ENCODE results near the gene ACSM2B.
"Not testable (repeated sequence)": the region's sequence is repeated elsewhere in the genome, so short reads cannot be mapped to it uniquely, and the experiment has no call there.

ACSM2B gene

GRCh38 chr16:20576145-20576544 is at the start of gene ACSM2B:
ACSM2B (minus strand) TSS chr16:20576367; CDS start chr16:20564845, 11,522 bp downstream.
- DNase-seq (ENCODE audit: low read depth) = not testable (repeated sequence)

DNA sequence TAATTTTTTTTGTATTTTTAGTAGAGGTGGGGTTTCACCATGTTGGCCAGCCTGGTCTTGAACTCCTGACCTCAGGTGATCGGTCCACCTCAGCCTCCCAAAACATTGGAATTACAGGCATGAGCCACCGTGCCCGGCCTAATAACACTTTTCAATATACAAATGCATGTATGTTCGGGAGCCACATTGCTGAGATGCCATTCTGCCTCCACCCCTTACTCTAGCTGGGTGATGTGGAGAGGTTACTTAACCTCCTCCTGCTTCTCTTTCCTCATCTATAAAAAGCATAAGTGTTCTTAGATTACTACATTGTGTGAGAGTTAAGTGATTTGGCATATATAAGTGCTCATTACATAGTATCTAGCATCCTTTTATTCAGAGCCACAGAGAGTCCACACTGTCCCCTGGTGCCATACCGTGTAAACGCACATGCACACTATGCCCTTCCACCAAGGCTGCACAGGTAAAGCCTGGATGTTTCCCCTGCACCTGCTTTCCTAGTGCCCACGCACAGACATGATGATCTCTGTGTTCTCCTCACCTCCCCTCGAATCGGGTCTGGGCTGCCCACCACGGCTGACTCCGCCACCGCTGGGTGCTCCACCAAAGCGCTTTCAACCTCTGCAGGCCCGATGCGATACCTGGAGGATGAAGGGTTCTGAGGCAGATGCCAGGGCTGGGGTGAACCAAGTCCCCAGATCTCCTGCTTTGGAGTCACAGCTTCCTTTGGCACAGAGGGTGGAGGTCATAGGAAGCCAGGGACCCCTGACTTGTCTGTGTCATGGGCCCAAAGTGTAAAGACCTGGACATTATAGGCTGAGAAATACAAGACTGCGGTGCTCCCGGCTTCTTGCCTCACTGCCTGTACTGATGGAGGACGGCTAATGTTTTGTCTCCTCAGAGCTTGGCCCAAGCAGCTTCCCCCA is 49.0 kb upstream of the ACSM2B start:
- no peak for DNase-seq (ENCODE audit: low read depth)

- DNase-seq (ENCODE audit: low read depth) = no peak
Measured at GRCh38 chr16:20624205-20624604, 48.0 kb upstream of the ACSM2B start.

DNA sequence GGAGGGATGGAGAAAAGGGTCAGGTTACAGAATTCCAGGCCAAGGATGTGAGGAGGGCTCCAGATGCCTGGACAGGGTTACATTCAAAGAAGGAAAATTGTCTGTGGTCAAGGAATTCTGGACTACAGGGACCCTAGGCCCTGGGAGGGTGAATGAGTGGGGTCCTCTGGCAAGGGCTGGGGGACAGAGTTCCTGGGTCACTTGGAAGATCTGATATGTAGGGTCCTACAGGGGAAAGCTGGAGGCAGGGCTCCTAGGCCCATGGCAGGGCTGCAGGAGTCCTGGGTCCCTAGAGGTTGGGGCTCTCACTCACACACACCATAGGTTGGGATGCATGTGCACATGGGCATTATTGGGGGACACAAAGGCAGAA is 46.3 kb upstream of the ACSM2B start:
- DNase-seq (ENCODE audit: low read depth) = no peak

- no peak for DNase-seq (ENCODE audit: low read depth)
Measured at GRCh38 chr16:20621406-20621805, 45.2 kb upstream of the ACSM2B start.

- no peak for DNase-seq (ENCODE audit: low read depth)
Measured at GRCh38 chr16:20620770-20621169, 44.6 kb upstream of the ACSM2B start.

DNA sequence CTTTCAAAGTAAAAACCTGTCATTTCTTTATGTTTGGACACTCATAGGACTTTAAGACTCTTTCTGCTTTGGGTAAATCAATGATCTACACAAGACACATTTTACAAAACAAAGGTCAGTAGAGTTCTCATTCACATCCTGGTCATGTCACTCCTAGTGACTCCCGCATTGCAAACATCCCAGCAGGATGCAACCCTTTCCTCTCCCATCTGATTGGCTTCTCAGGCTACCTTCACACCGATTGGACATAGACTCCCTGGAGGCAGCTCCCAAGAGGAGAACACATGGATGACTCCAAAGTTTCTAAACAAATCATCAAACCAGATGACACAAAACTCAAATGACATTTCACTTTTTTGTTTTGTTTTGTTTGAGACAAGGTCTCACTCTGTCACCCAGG is 43.8 kb upstream of the ACSM2B start:
- no peak for DNase-seq (ENCODE audit: low read depth)

- DNase-seq (ENCODE audit: low read depth) = no peak
Measured at GRCh38 chr16:20617271-20617670, 41.1 kb upstream of the ACSM2B start.

GRCh38 chr16:20614186-20615141 is 38.3 kb upstream of the ACSM2B start:
- no peak for DNase-seq (ENCODE audit: low read depth)

- no peak for DNase-seq (ENCODE audit: low read depth)
Measured at GRCh38 chr16:20613481-20614185, 37.5 kb upstream of the ACSM2B start.

DNA sequence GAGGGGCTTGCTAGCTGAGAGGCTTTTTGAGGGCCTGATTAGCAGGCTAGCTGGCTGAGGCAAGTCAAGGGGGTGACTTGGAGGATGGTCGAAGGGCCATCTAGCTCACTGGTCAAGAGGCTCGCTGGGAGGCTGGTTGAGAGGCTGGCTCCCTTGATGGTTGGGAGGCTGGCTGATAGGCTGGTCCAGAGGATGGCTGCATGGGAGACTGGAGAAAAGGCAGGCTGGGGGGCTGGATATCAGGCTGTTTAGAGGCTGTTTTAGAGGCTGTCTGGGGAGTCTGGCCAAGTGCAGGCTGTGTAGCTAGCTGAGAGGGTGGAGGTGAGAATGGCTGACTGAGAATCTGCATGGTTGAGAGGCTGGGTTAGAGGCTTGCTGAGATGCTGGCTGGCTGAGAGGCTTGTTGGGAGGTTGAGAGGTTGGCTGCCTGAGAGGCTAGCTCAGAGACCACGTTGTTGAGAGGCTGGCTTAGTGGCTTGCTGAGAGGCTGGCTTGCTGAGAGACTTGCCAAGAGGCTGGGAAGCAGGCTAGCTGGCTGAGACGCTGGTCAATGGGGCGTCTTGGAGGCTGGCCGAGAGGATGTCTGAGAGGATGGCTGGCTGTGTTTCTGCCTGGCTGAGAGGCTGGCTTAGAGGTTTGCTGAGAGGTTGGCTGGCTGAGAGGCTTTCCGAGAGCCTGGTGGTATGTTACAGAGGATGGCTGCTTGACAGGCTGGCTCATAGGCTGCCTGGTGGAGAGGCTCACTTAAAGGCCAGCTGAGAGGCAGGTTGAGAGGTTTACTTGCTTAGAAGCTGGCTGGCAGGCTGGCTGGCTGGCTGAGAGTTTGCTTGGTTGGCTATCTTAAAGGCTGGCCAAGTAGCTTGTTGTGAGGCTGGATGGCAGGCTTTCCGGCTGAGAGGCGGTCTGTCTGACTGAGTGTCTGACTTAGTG is 36.6 kb upstream of the ACSM2B start:
- DNase-seq (ENCODE audit: low read depth) = no peak

GRCh38 chr16:20611975-20612481 is 35.9 kb upstream of the ACSM2B start:
- no peak for DNase-seq (ENCODE audit: low read depth)

DNA sequence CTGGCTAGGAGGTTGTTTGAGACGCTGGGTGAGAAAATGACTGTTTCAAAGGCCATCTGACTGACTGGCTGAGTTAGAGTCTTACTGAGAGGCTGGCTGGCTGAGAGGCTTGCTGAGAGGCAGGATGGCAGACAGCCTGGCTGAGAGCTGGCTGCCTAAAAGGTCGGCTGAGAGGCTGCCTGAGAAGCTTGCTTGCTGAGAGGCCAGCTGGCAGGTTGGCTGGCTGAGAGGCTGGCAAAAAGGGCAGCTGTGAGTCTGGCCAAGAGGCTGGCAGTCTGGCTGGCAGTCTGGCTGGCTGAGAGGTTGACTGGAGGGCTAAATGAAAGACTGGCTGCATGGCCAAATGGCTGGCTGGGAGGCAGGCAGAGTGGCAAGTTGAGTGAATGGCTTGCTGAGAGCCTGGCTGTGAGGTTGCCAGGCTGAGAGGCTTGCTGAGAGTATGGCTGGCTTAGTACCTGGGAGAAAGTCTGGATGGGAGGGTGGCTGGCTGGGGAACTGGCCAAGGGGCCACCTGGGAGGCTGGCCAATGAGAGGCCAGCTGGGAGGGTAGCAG is 35.3 kb upstream of the ACSM2B start:
- no peak for DNase-seq (ENCODE audit: low read depth)

GRCh38 chr16:20610892-20611349 is 34.8 kb upstream of the ACSM2B start:
- no peak for DNase-seq (ENCODE audit: low read depth)

DNA sequence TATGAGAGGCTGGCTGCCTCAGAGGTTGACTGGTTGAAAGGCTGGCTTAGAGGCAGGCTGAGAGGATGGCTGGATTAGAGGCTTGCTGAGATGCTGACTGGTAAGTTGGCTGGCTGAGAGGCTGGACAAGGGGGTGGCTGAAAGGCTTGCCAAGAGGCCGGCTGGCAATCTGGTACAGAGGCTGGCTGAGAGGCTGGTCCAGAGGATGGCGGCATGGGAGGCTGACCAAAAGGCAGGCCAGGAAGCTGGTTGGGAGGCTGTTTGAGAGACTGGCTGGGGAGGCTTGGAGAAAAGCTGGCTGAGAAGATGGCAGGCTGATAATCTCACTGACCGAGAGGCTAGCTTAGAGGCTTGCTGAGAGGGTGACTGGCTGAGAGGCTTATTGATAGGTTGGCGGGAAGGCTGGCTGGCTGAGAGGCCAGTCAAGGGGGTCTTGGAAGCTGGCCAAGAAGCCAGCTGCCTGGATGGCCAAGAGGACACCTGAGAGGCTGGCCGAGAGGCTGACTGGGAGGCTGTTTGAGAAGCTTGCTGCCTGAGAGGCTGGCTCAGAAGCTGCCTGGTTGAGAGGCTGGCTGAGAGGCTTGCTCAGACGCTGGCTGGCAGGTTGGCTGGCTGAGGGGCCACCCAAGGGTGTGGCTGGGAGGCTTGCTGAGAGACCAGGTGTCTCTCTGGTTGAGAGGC is 34.2 kb upstream of the ACSM2B start:
- DNase-seq (ENCODE audit: low read depth) = no peak

- DNase-seq (ENCODE audit: low read depth) = not testable (repeated sequence)
Measured at GRCh38 chr16:20602205-20602604, 26.0 kb upstream of the ACSM2B start.

DNA sequence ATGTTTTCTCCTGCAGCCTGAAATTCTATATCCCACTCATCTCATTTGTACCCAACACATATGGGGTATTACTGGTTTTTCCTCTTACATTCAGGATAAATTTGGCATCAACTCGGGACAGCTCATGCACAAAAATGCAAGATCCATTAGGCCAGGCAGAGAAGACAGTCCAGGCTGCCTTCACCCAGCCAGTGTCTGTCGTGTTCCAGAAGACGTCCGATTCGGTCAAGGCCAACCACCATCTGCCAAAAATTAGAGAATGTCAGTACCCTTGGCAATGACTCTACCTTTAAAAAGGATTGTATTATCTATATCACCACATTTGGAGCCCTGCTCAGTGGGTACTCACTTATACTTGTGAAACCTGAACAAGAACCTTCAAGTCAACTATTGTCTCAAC is 23.3 kb upstream of the ACSM2B start:
- DNase-seq (ENCODE audit: low read depth) = not testable (repeated sequence)

- no peak for DNase-seq (ENCODE audit: low read depth)
Measured at GRCh38 chr16:20598832-20599469, 22.8 kb upstream of the ACSM2B start.

DNA sequence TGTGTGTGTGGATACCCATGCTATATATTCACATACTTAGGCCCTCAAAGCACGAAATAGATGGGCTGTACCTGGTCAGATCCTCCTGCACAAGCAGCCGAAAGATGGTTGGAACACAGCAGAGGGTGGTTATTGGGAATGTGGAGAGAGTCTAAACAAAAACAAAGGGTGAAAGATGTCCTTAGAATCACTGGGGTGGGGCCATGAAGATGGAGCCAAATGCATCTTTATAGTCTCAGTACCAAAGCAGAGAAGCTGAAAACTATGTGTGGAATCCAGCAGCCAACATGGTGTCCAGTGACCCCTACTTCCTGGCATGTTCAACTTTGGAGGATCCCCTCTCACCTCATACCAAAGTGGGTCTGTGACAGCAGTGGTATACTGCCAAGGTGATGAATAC is 19.5 kb upstream of the ACSM2B start:
- not testable (repeated sequence) for DNase-seq (ENCODE audit: low read depth)

Data from stimulated activated CD8-positive, alpha-beta memory T cell treated with anti-CD3 and anti-CD28 coated beads, Interleukin-12 subunit alpha, Interleukin-12 subunit beta, amount 100 ng/mL, for 4 hours (primary cell).